Measurements from ENCODE around the gene WDR46. TPM values are rescaled to one million over a fixed set of nuclear protein-coding genes. Genes with fewer than 3 reads are reported as not detected.

Gene WDR46
- total RNA-seq, 4 donors from 2014 or later = 30.5 to 42.6 (median 35.7) TPM

- TF ChIP-seq EP300 (IDR thresholded peaks at IDR 0.05) (no peak), POLR2A (IDR thresholded peaks at IDR 0.05; ENCODE audit: low read depth) (no peak), POLR2AphosphoS5 (IDR thresholded peaks at IDR 0.05) (no peak)
- TF ChIP-seq, protein P1, sequence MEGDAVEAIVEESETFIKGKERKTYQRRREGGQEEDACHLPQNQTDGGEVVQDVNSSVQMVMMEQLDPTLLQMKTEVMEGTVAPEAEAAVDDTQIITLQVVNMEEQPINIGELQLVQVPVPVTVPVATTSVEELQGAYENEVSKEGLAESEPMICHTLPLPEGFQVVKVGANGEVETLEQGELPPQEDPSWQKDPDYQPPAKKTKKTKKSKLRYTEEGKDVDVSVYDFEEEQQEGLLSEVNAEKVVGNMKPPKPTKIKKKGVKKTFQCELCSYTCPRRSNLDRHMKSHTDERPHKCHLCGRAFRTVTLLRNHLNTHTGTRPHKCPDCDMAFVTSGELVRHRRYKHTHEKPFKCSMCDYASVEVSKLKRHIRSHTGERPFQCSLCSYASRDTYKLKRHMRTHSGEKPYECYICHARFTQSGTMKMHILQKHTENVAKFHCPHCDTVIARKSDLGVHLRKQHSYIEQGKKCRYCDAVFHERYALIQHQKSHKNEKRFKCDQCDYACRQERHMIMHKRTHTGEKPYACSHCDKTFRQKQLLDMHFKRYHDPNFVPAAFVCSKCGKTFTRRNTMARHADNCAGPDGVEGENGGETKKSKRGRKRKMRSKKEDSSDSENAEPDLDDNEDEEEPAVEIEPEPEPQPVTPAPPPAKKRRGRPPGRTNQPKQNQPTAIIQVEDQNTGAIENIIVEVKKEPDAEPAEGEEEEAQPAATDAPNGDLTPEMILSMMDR (IDR thresholded peaks at IDR 0.05) = no peak
- Histone ChIP-seq H3K27ac (replicated peaks in 1 of 4) (no peak overlapping the region), H3K36me3 (no peaks in the 10 kb centered on the region), H3K27me3 (peaks cover 0 to 34% (median 0%) of the 10 kb centered on the region in 4 donors), H3K9me3 (no peaks in the 10 kb centered on the region), H3K4me1 (peaks cover 6 to 9% (median 9%) of the 10 kb centered on the region in 4 donors), H3K4me3 (no peak overlapping the region)
- WGBS = 8% methylated on average over 1 of the region's 1 CpG
- DNase-seq (ENCODE audit: extremely low spot score) = no peak
- intact Hi-C loops (cut with DNase I) = no loop called here
Observed at GRCh38 chr6:33243476-33243875, 45.6 kb downstream of the WDR46 start.

DNA sequence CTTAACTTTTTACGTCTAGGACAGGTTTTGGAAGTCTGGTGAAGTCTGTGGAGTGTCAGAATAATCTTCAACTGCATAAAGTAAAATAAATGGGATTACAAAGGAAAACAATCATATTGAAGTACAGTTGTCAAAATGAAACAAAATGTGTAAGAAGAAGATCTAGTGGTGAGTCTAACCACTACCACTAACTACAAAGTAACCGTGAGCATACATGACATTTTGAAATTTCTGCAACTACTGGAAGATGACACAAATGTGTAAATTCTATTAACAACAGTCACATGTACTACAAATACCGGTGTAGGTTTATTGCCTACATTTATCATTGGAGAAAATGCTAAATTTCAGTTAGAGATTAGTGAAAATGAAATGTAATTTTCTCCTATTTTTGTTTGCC lies 47.1 kb downstream of the WDR46 start:
- TF ChIP-seq, protein P1 (IDR thresholded peaks at IDR 0.05) = no peak
- no peak for TF ChIP-seq POLR2A (IDR thresholded peaks at IDR 0.05; ENCODE audit: low read depth)
- TF ChIP-seq POLR2AphosphoS5 (IDR thresholded peaks at IDR 0.05) = no peak
- TF ChIP-seq EP300 (IDR thresholded peaks at IDR 0.05) = no peak
- Histone ChIP-seq H3K9me3 (no peaks in the 10 kb centered on the region), H3K27ac (replicated peaks in 1 of 4) (no peak overlapping the region), H3K27me3 (peaks cover 0 to 45% (median 0%) of the 10 kb centered on the region in 4 donors), H3K4me1 (no peaks in the 10 kb centered on the region), H3K36me3 (no peaks in the 10 kb centered on the region), H3K4me3 (no peak overlapping the region)
- no peak for DNase-seq (ENCODE audit: extremely low spot score)
- intact Hi-C loops (cut with DNase I) = no loop called here
- WGBS = 62% methylated on average over 3 of the region's 3 CpGs

DNA sequence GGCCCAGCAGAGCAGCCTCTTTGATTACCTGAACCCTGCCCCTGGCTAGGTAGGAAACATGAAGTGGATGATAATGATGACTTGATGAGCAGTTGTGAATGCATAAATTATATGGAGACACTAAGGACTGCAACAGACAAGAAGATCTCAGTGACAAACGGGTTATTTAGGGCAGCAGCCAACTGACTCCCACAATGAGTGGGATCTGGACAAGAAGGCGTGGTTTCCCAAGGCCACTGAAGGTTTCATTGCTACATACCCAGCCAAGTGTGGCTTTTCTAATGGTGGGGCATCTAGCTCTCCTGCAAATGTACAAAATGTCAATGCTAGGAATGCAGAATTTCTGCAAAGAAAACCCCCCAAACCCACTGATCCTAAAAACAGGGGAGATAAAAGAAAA lies 51.3 kb downstream of the WDR46 start:
- no peak for DNase-seq (ENCODE audit: extremely low spot score)
- H3K4me1 ChIP-seq = no peaks in the 10 kb centered on the region
- WGBS = 50% methylated on average over 2 of the region's 2 CpGs
- no peaks in the 10 kb centered on the region for H3K9me3 ChIP-seq
- no peaks in the 10 kb centered on the region for H3K36me3 ChIP-seq
- no peak overlapping the region for H3K4me3 ChIP-seq
- H3K27ac ChIP-seq (replicated peaks in 1 of 4) = no peak overlapping the region
- no peak for TF ChIP-seq POLR2A (IDR thresholded peaks at IDR 0.05; ENCODE audit: low read depth)
- TF ChIP-seq, protein P1 (IDR thresholded peaks at IDR 0.05) = no peak
- no peak for TF ChIP-seq POLR2AphosphoS5 (IDR thresholded peaks at IDR 0.05)
- no peak for TF ChIP-seq EP300 (IDR thresholded peaks at IDR 0.05)
- peaks cover 0 to 70% (median 5%) of the 10 kb centered on the region in 4 donors for H3K27me3 ChIP-seq
- intact Hi-C loops (cut with DNase I) = no loop called here

DNA sequence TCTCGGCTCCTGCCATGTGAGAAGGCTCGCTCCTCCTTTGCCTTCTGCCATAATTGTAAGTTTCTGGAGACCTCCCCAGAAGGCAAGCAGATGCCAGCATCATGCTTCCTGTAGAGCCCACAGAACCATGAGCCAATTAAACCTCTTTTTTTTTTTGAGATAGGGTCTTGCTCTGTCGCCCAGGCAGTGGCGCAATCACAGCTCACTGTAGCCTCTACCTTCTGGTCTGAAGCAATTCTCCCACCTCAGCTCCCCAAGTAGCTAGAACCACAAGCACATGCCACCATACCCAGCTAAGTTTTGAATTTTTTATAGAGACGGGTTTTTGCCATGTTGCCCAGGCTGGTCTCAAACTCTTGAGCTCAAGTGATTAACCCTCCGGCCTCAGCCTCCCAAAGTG lies 52.2 kb downstream of the WDR46 start:
- Histone ChIP-seq H3K4me1 (no peaks in the 10 kb centered on the region), H3K4me3 (no peak overlapping the region), H3K27ac (replicated peaks in 1 of 4) (no peak overlapping the region), H3K9me3 (no peaks in the 10 kb centered on the region), H3K27me3 (peaks cover 0 to 71% (median 5%) of the 10 kb centered on the region in 4 donors), H3K36me3 (no peaks in the 10 kb centered on the region)
- TF ChIP-seq EP300 (IDR thresholded peaks at IDR 0.05) (no peak), POLR2A (IDR thresholded peaks at IDR 0.05; ENCODE audit: low read depth) (no peak), POLR2AphosphoS5 (IDR thresholded peaks at IDR 0.05) (no peak)
- TF ChIP-seq, protein P1 (IDR thresholded peaks at IDR 0.05) = no peak
- 79% methylated on average over 6 of the region's 6 CpGs for WGBS
- intact Hi-C loops (cut with DNase I) = no loop called here
- DNase-seq (ENCODE audit: extremely low spot score) = no peak

GRCh38 chr6:33236328-33236727 lies 52.7 kb downstream of the WDR46 start:
- TF ChIP-seq EP300 (IDR thresholded peaks at IDR 0.05) = no peak
- TF ChIP-seq, protein P1 (IDR thresholded peaks at IDR 0.05) = no peak
- no peak for TF ChIP-seq POLR2AphosphoS5 (IDR thresholded peaks at IDR 0.05)
- TF ChIP-seq POLR2A (IDR thresholded peaks at IDR 0.05; ENCODE audit: low read depth) = no peak

More at GRCh38 chr6:33236328-33236727, 52.7 kb downstream of the WDR46 start:
- Histone ChIP-seq H3K27me3 (peaks cover 0 to 69% (median 5%) of the 10 kb centered on the region in 4 donors), H3K4me1 (no peaks in the 10 kb centered on the region), H3K9me3 (no peaks in the 10 kb centered on the region), H3K27ac (replicated peaks in 1 of 4) (no peak overlapping the region), H3K36me3 (no peaks in the 10 kb centered on the region), H3K4me3 (no peak overlapping the region)
- intact Hi-C loops (cut with DNase I) = no loop called here
- no peak for DNase-seq (ENCODE audit: extremely low spot score)
